HG02571 (cell line): ENCODE measurements around the gene GATA3.

ENCODE experiments used
- ATAC-seq: cut with Tn5 transposase; IDR thresholded peaks from one replicate; pipeline ENCODE4 v1.9.1; 2021; ENCODE audit warnings: mild to moderate bottlenecking, moderate library complexity; ENCODE audit not compliant: unreplicated experiment

The GATA3 gene

GRCh38 chr10:8063128-8063908 is 8.8 kb downstream of the GATA3 start:
- ATAC-seq, result no peak

DNA sequence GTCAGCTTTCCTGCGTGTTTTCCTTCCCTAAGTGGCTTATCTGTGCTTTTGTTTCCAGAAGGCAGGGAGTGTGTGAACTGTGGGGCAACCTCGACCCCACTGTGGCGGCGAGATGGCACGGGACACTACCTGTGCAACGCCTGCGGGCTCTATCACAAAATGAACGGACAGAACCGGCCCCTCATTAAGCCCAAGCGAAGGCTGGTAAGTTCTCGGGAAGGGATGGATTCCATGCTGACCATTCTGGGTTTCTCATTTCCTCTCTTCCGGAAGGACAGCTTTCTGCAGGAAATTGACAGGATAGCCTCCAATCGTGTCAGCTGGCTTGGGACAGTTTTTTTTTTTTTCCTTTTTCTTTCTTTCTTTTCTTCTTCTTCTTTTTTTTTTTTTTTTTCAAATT is 9.4 kb downstream of the GATA3 start:
- no peak for ATAC-seq

GRCh38 chr10:8064436-8064835 is 9.9 kb downstream of the GATA3 start:
- no peak for ATAC-seq

DNA sequence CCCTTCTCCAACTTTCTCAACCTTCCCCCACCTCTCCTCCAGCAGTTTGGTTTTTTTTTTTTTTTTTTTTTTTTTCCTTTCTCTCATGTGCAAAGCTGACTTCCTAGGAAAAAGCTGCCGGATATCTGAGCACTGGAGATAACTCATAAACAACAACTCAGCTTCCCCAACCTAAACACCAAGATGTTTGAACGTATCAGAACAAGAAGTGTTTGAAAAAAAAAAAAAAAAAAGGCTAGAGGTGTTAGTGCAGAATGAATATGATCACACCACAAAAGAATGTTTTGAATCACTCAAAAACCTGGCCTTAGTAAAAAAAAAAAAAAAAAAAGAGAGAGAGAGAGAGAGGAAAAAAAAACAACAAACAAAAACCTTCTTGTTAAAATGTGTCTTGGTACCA is 11.2 kb downstream of the GATA3 start:
- ATAC-seq, result no peak

DNA sequence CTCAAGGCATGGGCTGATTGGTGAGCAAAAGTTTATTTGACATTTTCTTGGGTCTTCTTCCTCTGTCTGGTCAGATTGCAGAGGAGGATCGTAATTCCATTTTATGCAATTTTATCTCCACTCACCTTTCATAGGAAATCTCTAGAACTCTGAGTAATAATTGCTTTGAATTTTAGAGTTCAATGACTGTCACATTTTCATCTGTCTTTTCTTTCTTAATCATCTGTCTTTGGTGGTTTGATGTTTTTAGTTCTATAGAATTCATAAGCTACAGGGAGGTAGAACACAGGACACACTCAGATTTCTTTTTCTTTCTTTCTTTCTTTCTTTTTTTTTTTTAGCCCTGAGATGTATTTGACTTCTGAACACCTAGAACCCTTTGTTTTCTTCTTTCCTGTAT is 11.6 kb downstream of the GATA3 start:
- ATAC-seq, result no peak

GRCh38 chr10:8066797-8067196 is 12.3 kb downstream of the GATA3 start:
- no peak for ATAC-seq

DNA sequence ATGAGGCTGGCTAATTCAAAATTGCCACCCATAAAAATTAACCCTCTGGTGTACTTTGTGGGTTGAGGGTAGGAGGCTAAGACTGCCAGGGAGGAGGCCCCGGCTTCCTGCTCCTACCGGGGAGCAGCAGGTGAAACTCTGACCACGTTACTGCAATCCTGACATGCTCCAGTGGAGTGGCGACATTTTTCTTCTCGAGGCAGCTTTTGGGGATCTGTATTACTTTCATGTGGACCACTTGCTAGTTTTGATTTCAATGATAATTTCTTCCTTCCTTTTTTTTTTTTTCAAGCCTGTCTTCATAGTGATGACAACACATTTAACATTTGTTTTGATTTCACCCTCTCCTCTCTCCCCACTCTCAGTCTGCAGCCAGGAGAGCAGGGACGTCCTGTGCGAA is 14.6 kb downstream of the GATA3 start:
- no peak for ATAC-seq

GRCh38 chr10:8069627-8070026 is 15.1 kb downstream of the GATA3 start:
- no peak for ATAC-seq

DNA sequence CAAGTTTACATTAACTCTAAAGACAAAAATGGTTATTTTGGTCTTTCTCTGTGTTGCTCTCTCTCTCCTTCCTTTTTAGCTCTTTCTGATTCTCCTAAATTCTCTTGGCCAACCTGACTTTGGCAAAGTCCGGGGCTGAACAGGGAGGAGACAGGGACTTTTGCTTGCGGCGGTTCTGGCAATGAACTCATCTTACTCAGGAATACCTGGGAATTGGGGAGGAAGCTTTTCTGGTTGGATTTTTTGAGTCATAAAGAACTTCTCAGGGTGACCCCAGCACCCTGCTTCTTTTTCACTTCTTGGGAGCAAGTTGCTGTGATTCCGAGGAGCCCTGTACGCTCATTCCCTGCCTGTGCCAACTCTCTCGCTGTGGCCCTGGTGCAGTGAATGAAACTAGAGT is 16.0 kb downstream of the GATA3 start:
- ATAC-seq, result no peak

DNA sequence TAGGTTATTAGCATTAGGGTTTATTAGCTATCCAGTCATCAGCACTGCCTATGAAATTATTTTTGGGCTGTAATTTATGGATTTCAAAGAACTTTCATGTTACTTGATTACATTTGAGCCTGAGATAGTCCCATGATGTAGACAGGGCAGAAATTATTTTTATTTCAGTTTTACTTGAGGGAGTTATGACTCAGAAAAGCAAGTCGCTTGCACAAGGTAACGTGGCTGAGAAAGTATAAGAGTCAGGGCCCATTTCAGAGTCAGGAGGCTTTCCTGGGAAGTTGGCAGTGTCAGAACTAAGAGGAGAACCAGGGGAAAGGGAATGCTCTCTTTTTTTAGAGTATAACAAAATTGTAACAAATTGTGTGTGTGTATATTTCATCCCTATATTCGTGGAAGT is 16.5 kb downstream of the GATA3 start:
- no peak for ATAC-seq

- no peak for ATAC-seq
These were observed 17.2 kb downstream of the GATA3 start for GRCh38 chr10:8071666-8072065.

DNA sequence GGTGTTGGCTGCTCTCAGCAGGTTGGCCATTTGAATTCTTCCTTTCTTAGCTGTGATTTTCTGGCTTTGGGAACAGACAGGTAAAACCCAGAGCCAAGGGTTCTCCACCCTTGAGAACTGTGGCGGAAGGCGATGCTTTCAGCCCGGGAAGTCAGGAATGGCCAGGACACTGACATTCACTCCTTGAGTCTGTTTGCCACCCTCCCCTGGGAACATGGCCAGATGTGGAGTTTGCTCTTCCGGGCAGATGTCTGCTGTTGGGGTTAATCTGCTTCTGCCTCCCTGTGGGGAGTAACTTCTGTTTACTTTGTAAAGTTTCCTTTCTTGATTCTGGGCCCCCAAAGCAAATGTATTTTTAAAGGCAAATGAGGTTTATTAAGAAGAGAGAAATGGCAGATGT is 17.7 kb downstream of the GATA3 start:
- ATAC-seq, result no peak

DNA sequence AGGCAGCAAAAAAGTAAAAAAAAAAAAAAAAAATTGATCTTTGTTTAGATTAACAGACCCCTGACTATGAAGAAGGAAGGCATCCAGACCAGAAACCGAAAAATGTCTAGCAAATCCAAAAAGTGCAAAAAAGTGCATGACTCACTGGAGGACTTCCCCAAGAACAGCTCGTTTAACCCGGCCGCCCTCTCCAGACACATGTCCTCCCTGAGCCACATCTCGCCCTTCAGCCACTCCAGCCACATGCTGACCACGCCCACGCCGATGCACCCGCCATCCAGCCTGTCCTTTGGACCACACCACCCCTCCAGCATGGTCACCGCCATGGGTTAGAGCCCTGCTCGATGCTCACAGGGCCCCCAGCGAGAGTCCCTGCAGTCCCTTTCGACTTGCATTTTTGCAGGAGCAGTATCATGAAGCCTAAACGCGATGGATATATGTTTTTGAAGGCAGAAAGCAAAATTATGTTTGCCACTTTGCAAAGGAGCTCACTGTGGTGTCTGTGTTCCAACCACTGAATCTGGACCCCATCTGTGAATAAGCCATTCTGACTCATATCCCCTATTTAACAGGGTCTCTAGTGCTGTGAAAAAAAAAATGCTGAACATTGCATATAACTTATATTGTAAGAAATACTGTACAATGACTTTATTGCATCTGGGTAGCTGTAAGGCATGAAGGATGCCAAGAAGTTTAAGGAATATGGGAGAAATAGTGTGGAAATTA is 19.4 kb downstream of the GATA3 start:
- no peak for ATAC-seq

DNA sequence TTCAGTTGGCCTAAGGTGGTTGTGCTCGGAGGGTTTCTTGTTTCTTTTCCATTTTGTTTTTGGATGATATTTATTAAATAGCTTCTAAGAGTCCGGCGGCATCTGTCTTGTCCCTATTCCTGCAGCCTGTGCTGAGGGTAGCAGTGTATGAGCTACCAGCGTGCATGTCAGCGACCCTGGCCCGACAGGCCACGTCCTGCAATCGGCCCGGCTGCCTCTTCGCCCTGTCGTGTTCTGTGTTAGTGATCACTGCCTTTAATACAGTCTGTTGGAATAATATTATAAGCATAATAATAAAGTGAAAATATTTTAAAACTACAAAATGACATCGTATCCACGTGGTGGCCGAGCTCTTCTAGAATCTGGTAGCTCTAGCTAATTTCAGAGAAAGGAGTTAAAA is 20.4 kb downstream of the GATA3 start:
- no peak for ATAC-seq

DNA sequence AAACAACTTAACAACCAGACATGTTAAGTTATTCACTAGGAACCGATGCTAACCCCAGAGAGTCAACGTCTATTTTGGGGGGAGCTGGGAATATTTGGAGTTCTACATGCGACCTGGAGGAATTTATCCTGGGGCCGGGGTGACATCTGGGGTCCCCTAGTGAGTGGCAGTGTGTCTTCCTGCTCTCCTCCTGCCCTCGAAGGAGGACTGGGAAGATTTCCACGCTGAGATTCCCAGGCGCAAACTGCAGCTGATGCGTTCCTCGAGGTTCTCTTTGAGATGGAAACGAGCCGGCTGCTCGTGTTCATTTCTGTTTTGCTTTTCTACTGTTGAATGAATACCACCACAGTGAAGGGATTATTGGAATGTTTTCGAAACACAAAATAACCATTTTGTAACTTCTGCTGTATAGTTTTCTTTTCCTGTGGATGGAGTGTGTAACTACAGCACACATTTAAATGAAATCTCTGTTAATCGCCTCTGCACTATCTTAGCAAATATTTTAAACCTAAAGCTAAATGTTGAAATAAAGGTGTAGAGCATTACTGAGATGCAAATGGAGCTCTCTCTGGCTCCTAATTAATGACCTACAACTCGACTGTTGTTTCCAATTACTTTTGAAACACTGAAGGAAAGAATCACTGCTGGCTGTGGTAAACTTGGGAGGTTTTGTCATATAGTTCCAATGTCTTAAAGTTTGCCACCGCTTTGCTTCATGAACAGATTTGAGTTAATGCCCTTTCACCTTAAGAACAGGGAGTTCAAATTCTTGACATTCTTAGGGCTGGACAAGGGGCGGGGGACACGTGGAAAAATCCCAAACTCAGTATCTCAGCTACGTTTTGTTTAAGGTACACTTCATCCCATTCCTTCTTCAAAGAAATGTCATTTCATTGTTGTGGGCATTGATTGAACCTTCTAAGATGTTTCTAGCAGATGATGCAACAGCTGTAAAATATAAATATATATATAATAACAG is 21.1 kb downstream of the GATA3 start:
- ATAC-seq, result no peak

GRCh38 chr10:8076933-8077332 is 22.4 kb downstream of the GATA3 start:
- ATAC-seq, result no peak

GRCh38 chr10:8078027-8078426 is 23.5 kb downstream of the GATA3 start:
- no peak for ATAC-seq

GRCh38 chr10:8079126-8079525 is 24.6 kb downstream of the GATA3 start:
- no peak for ATAC-seq

GRCh38 chr10:8084799-8085198 is 30.3 kb downstream of the GATA3 start:
- ATAC-seq, result no peak

DNA sequence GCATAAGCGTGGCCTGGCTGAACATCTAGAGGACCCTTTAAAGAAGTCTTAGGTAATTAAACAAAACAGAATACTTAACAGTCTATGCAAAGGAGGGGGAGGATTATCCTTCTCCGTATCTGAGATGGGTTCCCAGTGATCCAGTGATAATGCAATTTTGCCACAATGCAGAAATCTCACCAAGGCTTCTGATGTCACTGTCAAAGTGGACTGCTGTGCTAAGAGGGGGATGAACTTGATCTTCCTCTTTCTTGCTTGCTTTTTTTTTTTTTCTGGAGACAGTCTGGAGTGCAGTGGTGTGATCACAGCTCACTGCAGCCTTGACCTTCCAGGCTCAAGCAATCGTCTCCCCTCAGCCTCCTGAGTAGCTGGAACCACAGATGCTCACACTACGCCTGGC is 30.8 kb downstream of the GATA3 start:
- no peak for ATAC-seq

GRCh38 chr10:8086315-8086714 is 31.8 kb downstream of the GATA3 start:
- ATAC-seq, result no peak
